Measurements from ENCODE around the gene MALRD1. TPM values are rescaled to one million over a fixed set of nuclear protein-coding genes. Genes with fewer than 3 reads are reported as not detected.

The MALRD1 gene
- total RNA-seq, 1 experiment from 2014 or later, result not detected

GRCh38 chr10:19640566-19641263 lies 592.1 kb downstream of the MALRD1 start:
- no peak for DNase-seq (ENCODE audit: low read depth)

DNA sequence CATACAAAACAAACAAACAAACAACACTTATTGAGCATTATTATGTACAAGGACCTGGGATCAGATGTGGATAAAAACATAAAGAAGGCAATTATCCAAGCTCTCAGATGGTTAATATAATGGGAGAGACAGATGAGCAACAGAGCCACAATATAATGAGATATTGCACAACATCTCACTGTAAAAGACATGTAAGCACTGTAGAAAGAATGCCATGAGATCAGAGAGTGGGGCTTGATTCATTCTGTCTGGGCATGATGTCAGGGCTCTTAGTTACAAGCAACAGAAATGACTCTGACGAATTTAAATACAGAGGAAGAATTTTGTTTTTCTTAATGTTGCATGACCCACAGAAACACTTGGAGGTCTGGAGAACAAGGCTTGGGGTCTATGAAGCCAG lies 602.9 kb downstream of the MALRD1 start:
- no peak for DNase-seq (ENCODE audit: low read depth)

- DNase-seq (ENCODE audit: low read depth), result no peak
These were observed 604.1 kb downstream of the MALRD1 start for GRCh38 chr10:19652750-19653149.

- no peak for DNase-seq (ENCODE audit: low read depth)
These were observed 605.3 kb downstream of the MALRD1 start for GRCh38 chr10:19653931-19654330.

GRCh38 chr10:19654576-19654975 lies 606.0 kb downstream of the MALRD1 start:
- DNase-seq (ENCODE audit: low read depth), result peak; percentile 7

DNA sequence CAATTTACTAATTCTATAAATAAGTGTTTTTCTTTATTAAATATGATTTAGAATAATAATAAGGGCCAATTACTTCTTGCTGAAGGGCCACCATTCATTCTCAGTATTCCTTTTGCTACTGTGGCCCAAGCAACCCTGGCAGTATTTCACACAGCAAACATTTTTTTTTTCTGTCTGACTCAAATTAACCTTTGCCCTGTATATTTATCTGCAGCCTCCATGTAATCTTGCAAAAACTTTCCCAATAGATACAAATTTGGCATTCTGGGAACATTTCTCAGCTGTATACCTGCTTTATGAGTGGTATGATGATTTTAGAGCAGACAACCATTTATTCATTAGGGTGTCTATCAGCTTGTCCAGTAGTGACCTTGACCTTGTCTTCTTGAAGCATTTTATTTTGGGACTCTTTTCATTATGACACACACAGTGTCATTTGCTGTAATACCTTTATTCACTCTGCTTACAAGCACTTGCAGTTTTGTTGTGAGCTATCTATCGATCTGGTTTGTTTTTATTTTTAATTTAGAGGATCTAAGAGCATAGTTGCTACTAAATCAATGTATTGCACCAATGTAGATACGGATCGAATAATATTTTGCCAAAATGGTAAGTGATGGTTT lies 607.9 kb downstream of the MALRD1 start:
- DNase-seq (ENCODE audit: low read depth), result no peak

GRCh38 chr10:19658131-19658530 lies 609.5 kb downstream of the MALRD1 start:
- no peak for DNase-seq (ENCODE audit: low read depth)

- no peak for DNase-seq (ENCODE audit: low read depth)
These were observed 610.1 kb downstream of the MALRD1 start for GRCh38 chr10:19658622-19659233.

DNA sequence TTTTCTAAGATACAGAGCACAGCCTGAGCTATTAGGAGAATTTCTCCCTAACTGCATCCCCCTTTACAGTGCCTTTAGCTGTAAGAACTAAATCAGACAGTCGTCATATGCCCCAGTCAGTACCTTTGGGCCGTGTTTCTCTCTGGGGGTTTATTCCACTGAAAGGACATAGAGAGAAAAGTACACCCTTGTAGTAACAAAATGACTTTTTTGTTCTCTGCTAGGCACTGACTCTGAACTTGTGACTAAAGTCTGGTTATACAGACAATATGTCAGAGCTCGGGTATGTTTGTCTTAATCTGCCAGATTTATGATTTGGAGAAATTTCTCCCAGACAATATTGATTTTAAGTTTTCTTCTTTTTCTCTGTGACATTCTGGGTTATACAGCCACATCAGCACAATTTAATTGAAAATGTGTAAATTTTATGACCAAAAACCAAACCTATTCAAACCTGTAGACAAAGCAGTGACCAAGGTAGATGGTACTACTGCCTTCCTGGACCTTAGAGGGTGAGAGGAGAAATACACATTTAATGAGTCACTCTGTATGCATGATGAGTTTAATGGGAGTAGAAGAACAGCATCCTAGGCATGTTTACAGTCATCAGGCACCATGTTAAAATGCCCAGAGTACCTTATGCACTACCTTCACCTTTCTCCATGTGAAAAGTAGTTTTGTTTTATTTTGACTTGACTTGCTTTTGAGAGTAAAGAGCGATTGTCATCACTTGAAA lies 611.5 kb downstream of the MALRD1 start:
- no peak for DNase-seq (ENCODE audit: low read depth)

DNA sequence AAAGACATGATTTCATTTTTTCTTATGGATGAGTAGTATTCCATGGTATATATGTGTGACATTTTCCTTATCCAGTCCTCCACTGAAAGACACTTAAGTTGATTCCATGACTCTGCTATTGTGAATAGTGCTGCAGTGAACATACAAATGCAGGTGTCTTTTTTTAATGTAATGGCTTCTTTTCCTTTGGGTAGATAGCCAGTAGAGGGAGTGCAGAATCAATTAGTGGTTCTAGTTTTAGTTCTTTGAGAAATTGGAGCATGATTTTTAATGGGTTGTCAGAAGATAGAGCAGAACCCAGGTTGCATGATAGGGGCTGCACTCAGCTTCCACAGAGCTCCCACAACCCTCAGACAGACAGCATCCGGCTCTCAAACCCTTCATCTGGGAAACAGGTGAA lies 614.7 kb downstream of the MALRD1 start:
- DNase-seq (ENCODE audit: low read depth), result no peak

DNA sequence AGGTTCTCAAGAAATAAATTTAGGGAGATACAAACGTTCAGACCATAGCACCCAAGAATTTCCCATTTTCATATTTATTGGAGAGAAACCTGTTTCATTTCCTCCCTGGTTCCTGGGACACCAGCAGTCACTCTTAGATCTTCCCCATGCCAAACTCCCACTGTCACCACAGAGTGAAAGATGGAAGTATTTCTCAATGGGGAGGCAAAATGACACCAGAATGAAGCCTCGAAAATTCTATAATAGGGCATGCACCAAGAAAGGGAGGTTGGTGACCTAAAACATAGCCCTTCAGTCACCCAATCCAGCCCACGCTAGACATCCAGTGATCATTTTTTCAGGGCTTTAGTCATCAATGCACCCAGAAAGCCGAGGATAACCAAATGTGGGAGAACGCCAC lies 619.5 kb downstream of the MALRD1 start:
- DNase-seq (ENCODE audit: low read depth), result no peak

- DNase-seq (ENCODE audit: low read depth), result no peak
These were observed 627.5 kb downstream of the MALRD1 start for GRCh38 chr10:19676063-19676462.

DNA sequence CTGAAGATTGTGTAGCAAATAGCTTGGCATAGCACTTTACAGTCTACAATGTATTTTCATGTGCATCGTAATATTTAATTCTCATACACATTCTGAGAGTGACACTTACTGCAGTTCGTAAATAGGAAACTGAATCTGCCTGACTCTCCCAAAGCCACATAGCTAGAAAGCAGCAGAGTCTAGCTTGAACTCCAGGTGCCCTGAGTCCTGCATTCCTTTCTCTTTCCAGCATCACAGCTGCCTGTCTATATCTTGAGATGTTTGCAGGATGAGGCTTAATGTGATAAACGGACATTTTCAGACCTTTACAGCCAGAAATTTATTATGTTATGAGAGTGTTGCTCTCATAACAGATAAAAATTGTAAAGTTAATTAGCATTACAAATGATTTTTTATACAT lies 634.8 kb downstream of the MALRD1 start:
- DNase-seq (ENCODE audit: low read depth), result no peak

DNA sequence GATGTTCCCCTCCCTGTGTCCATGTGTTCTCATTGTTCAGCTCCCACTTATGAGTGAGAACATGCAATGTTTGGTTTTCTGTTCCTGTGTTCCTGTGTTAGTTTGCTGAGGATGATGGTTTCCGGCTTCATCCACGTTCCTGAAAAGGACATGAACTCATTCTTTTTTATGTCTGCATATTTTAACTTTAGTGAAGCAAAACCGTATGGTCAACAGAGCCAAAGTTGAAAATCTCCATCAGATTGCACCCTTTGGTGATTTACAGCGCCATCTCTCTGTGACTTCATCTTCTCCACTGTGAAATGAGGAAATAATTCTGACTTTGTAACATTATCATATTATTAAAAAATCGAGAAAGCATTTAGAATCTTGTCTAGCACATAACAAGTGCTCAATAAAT lies 635.4 kb downstream of the MALRD1 start:
- no peak for DNase-seq (ENCODE audit: low read depth)

DNA sequence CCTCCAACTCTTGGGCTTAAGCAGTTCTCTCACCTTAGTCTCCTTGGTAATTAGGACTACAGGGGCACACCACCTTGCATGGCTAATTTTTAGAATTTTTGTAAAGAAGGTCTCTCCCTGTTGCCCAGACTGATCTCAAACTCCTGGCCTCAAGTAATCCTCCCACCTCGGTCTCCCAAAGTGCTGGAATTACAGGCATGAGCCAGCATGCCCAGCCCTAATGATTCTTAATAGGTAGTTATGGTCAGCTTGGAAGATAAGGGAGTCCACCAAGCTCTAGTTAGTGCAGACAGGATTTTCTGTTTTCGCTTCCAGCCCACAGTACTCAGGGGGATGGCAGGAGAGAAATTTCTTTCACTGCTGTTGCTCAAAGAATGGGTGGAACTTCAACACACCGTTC lies 639.7 kb downstream of the MALRD1 start:
- DNase-seq (ENCODE audit: low read depth), result no peak

DNA sequence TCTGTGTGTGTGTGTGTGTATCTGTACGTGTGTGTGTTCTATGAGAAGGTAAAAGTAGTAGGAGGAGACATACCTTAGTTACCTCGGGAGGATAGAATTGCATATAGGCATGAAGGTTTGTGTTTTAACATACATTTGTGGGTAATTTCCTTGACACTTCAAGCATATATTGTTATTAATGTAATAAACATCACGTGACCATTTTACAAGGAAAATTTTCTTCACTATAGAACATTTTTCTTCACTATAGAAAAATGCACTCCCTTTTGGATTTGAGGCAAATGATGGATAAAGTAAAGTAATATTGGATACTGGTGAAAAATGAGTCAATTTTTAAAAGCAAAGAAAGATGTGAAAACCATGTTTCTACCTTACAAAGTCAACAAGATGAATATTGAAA lies 640.6 kb downstream of the MALRD1 start:
- no peak for DNase-seq (ENCODE audit: low read depth)

DNA sequence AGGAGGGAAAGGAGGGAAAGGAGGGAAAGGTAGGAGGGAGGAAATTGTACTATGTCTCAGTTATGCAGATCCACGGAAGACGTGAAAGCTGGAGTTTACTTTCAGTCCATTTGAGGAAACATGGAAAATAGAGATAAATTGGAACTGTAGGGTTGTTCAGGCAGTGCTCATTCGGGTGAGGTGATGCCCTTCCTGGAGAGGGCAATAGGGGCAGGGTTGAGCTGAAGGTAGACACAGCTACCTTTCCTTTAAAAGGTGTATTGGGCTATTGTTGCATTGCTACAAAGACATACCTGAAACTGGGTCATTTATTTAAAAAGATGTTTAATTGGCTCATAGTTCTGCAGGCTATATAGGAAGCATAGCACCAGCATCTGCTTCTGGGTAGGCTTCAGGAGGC lies 650.7 kb downstream of the MALRD1 start:
- no peak for DNase-seq (ENCODE audit: low read depth)

- DNase-seq (ENCODE audit: low read depth), result no peak
These were observed 652.9 kb downstream of the MALRD1 start for GRCh38 chr10:19701427-19702052.

- DNase-seq (ENCODE audit: low read depth), result peak; percentile 10
These were observed 653.6 kb downstream of the MALRD1 start for GRCh38 chr10:19702215-19702614.

GRCh38 chr10:19704544-19704943 lies 655.9 kb downstream of the MALRD1 start:
- no peak for DNase-seq (ENCODE audit: low read depth)

- DNase-seq (ENCODE audit: low read depth), result no peak
These were observed 656.6 kb downstream of the MALRD1 start for GRCh38 chr10:19705250-19705649.

GRCh38 chr10:19706904-19707303 lies 658.3 kb downstream of the MALRD1 start:
- DNase-seq (ENCODE audit: low read depth), result no peak

Measured in Daoy (cell line).